NCI-H2171 (cell line): ENCODE measurements around the gene DDX1.

Source experiments
- DNase-seq: peaks from one replicate; lab custom pipeline; 2025; lab: John Stamatoyannopoulos, UW

Gene DDX1

GRCh38 chr2:15646661-15647060, 55.0 kb downstream of the DDX1 start:
- no peak for DNase-seq

GRCh38 chr2:15647622-15648590, 56.2 kb downstream of the DDX1 start:
- no peak for DNase-seq

GRCh38 chr2:15648593-15649525, 57.2 kb downstream of the DDX1 start:
- DNase-seq = no peak

- DNase-seq = no peak
Measured at GRCh38 chr2:15649561-15650255, 58.0 kb downstream of the DDX1 start.

- DNase-seq = no peak
Measured at GRCh38 chr2:15650616-15651366, 59.1 kb downstream of the DDX1 start.

- no peak for DNase-seq
Measured at GRCh38 chr2:15651367-15651727, 59.7 kb downstream of the DDX1 start.

- no peak for DNase-seq
Measured at GRCh38 chr2:15652252-15652651, 60.6 kb downstream of the DDX1 start.

GRCh38 chr2:15652801-15653200, 61.1 kb downstream of the DDX1 start:
- DNase-seq = no peak

- no peak for DNase-seq
Measured at GRCh38 chr2:15653806-15654726, 62.4 kb downstream of the DDX1 start.

- DNase-seq = no peak
Measured at GRCh38 chr2:15654727-15655073, 63.0 kb downstream of the DDX1 start.

- no peak for DNase-seq
Measured at GRCh38 chr2:15655123-15655887, 63.6 kb downstream of the DDX1 start.

- no peak for DNase-seq
Measured at GRCh38 chr2:15656090-15656489, 64.4 kb downstream of the DDX1 start.

GRCh38 chr2:15657759-15658158, 66.1 kb downstream of the DDX1 start:
- no peak for DNase-seq

GRCh38 chr2:15658911-15659310, 67.2 kb downstream of the DDX1 start:
- no peak for DNase-seq

- no peak for DNase-seq
Measured at GRCh38 chr2:15660491-15661294, 69.0 kb downstream of the DDX1 start.

GRCh38 chr2:15661295-15661569, 69.6 kb downstream of the DDX1 start:
- DNase-seq = no peak

GRCh38 chr2:15662026-15662425, 70.4 kb downstream of the DDX1 start:
- DNase-seq = no peak

GRCh38 chr2:15662579-15662978, 70.9 kb downstream of the DDX1 start:
- DNase-seq = no peak

- no peak for DNase-seq
Measured at GRCh38 chr2:15663802-15664201, 72.1 kb downstream of the DDX1 start.
